Lower leg skin (tissue), 4 donors: ENCODE results near the gene ASXL2. TPM values are rescaled to one million over a fixed set of nuclear protein-coding genes. Genes with fewer than 3 reads are reported as not detected.

Experiments used
- DNase-seq, 2 donors: peaks; one replicate each; pipeline ENCODE4 v3.0.0-alpha.2; 2019; ENCODE audit warnings: low spot score in 2 of 2
- H3K4me3 ChIP-seq: fragments of 200-600 bp; sonication (generic); 2 replicates; pipeline ENCODE4 v1.5.1; 2017; ENCODE audit warnings: mild to moderate bottlenecking, low read depth; ENCODE audit not compliant: poor library complexity, severe bottlenecking
- POLR2A ChIP-seq, 2 donors: fragments of 450-650 bp; IDR thresholded peaks; one replicate each; pipeline ENCODE4 v1.6.1; 2016 to 2017; ENCODE audit warnings: antibody characterized with exemption in 2 of 2, mild to moderate bottlenecking in 1 of 2, moderate library complexity in 1 of 2
- WGBS, 2 donors: methylation state at CpG; one replicate each; pipeline ENCODE4 v1.1.5; 2018; 5-methylcytosine and 5-hydroxymethylcytosine counted together
- intact Hi-C: fragments of 100-400 bp; cut with DNase I; formaldehyde crosslinking; loops from one replicate; pipeline ENCODE4 v1.15.0; 2023; ENCODE audit warnings: low total_unique reads
- total RNA-seq, 4 donors: library from RNA; depleted of rRNA; stranded (reverse); fragments of >200 nt; gene quantifications; one replicate each; pipeline ENCODE4 v1.1.0, GENCODE V29; 2016
- TF ChIP-seq, protein P1 (sequence below), 3 donors: fragments of 450-650 bp; IDR thresholded peaks; one replicate each; pipeline ENCODE4 v1.5.1; 2016; ENCODE audit warnings: antibody characterized with exemption in 3 of 3, mild to moderate bottlenecking in 3 of 3, moderate library complexity in 2 of 3

The ASXL2 gene
- total RNA-seq, 4 donors from 2014 or later = 15.1 to 21.4 (median 20.0) TPM

DNA sequence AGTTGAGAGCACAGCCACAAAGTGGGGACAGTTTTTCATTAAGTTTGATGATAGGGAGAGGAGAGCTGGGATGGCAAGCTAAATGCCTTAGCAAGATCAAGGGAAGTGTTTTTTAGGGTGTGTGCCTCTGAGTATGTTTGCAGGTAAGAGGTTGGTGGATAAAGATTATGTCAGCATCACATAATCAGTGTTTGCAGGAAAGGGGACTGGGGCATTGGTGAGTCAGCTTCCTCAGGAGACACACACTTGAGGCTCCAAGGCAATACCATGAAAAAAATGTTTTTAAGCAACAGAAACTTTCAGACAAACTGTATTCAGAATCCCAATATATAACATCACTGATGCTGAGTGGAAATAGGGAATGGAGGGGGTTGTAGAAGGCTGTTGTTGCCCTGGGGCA is 179.5 kb downstream of the ASXL2 start:
- no peak overlapping the region for H3K4me3 ChIP-seq
- no peak for TF ChIP-seq POLR2A (IDR thresholded peaks at IDR 0.05)
- TF ChIP-seq, protein P1, sequence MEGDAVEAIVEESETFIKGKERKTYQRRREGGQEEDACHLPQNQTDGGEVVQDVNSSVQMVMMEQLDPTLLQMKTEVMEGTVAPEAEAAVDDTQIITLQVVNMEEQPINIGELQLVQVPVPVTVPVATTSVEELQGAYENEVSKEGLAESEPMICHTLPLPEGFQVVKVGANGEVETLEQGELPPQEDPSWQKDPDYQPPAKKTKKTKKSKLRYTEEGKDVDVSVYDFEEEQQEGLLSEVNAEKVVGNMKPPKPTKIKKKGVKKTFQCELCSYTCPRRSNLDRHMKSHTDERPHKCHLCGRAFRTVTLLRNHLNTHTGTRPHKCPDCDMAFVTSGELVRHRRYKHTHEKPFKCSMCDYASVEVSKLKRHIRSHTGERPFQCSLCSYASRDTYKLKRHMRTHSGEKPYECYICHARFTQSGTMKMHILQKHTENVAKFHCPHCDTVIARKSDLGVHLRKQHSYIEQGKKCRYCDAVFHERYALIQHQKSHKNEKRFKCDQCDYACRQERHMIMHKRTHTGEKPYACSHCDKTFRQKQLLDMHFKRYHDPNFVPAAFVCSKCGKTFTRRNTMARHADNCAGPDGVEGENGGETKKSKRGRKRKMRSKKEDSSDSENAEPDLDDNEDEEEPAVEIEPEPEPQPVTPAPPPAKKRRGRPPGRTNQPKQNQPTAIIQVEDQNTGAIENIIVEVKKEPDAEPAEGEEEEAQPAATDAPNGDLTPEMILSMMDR (IDR thresholded peaks at IDR 0.05) = no peak
- DNase-seq = no peak
- intact Hi-C loops = loop anchor here (5.0 kb wide), 1 partner anchor 46 kb away; no protein-coding TSS in a partner anchor

DNA sequence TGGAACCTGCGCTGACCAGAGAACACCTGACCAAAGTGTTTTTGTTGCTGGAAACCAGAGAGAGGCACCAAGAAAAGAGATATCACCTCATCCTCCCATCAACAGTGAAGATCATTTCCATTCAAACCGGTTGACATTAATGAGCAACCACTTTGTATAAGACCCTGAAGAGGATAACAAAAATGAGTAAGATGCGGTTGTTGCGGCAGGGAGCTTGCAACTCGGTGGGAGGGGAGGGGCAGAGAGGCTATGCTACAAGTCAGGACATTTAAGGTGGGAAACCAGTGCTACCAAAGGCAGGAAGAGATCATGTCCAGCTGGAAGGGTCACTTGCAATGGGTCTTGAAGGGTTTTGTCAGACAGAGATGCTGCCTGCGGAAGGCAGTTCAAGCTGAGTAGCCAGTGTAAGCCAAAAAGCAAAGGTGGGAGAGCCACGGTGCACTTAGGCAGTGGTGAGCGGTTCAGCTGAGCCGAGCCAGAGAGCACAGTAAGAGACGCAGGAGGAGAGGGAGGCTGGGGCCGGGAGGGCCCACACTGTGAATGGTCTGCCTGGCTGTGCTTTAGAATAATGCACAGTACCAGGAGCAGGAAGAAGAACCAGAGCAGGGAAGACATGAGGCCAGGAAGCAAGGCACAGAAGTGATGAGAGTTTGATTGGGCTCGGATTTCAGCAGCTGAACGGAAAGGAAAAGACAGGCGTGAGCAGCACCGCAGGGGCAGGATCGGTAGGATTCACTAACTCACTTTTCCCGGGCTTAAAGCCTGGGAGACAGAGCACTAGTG is 180.5 kb downstream of the ASXL2 start:
- no peak for DNase-seq

DNA sequence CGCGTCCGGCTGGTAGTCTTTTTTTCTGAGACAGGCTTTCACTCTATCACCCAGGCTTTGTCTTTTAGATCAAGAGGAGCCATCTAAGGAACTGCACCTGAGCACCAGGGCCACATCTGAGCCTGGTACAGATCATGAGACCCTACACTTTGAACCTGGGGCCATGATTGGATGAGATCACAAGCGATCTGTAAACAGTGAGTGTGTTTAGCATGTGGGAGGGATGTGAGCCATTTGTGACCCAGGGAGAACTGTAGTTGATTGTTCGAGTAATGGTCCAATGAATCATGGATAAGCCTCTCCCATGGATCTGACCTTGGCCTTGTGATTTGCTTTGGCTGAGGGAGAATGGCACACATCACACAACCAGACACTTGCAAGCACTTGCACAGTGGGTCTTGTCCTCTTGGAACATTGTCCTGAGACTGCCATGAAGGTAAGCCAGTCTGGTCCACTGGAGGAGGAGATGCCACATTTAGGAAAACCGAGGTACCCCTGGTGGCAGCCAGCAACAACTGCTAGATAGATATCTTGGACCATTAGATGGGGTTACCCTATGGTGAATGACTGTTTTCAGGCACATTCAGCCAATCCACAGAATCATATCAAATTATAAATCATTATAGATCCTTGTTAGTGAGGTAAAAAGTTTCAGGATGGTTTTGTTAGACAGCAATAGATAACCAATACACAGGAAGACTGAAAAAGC is 185.4 kb downstream of the ASXL2 start:
- intact Hi-C loops = no loop called here
- DNase-seq = no peak
- WGBS, 2 donors = 91 to 92% methylated on average over 6 of the region's 6 CpGs
- no peak overlapping the region for H3K4me3 ChIP-seq
- no peak for TF ChIP-seq POLR2A (IDR thresholded peaks at IDR 0.05)
- TF ChIP-seq, protein P1 (IDR thresholded peaks at IDR 0.05) = no peak

More for the DNA sequence above, 180.5 kb downstream of the ASXL2 start:
- H3K4me3 ChIP-seq = no peak overlapping the region
- 50 to 60% methylated on average over 17 of the region's 17 CpGs for WGBS, 2 donors
- TF ChIP-seq, protein P1 (IDR thresholded peaks at IDR 0.05) = no peak
- intact Hi-C loops = loop anchor here (5.0 kb wide), 1 partner anchor 45 kb away; no protein-coding TSS in a partner anchor

GRCh38 chr2:25692143-25692542 is 186.1 kb downstream of the ASXL2 start:
- WGBS, 2 donors = 82 to 83% methylated on average over 4 of the region's 4 CpGs

DNA sequence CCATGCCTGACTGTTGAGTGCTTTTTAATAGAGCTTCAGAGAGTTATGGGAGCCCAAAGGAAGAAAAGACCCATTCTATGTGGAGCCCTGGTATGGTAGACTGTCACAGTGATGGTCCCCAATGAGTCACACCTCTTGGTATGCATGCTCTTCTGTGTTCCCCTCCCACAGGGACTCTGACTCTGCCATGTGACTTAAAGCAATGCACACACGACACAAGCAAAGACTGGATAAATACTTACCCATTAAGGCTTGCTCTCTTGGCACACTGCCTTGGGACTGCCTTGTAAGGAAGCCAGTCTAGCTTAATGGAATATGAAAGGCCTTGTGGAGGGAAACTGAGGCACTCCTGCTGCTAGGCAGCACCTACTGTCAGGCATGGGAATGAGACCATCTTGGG is 188.2 kb downstream of the ASXL2 start:
- 0 to 13% methylated on average over 1 of the region's 1 CpG for WGBS, 2 donors
- H3K4me3 ChIP-seq = no peak overlapping the region
- TF ChIP-seq POLR2A (IDR thresholded peaks at IDR 0.05) = no peak
- TF ChIP-seq, protein P1 (IDR thresholded peaks at IDR 0.05) = no peak
- intact Hi-C loops = no loop called here
- no peak for DNase-seq

More at GRCh38 chr2:25692143-25692542, 186.1 kb downstream of the ASXL2 start:
- intact Hi-C loops = no loop called here
- no peak for DNase-seq
- no peak overlapping the region for H3K4me3 ChIP-seq
- TF ChIP-seq POLR2A (IDR thresholded peaks at IDR 0.05) = no peak
- TF ChIP-seq, protein P1 (IDR thresholded peaks at IDR 0.05) = no peak
